ENCODE results near the gene HAPSTR1. TPM values are rescaled to one million over a fixed set of nuclear protein-coding genes. Genes with fewer than 3 reads are reported as not detected.
A peak's percentile ranks its signal among the peaks of the same experiment; 100 is the strongest.

Gene HAPSTR1
- total RNA-seq, 1 donor from 2014 or later, result 143 TPM

DNA sequence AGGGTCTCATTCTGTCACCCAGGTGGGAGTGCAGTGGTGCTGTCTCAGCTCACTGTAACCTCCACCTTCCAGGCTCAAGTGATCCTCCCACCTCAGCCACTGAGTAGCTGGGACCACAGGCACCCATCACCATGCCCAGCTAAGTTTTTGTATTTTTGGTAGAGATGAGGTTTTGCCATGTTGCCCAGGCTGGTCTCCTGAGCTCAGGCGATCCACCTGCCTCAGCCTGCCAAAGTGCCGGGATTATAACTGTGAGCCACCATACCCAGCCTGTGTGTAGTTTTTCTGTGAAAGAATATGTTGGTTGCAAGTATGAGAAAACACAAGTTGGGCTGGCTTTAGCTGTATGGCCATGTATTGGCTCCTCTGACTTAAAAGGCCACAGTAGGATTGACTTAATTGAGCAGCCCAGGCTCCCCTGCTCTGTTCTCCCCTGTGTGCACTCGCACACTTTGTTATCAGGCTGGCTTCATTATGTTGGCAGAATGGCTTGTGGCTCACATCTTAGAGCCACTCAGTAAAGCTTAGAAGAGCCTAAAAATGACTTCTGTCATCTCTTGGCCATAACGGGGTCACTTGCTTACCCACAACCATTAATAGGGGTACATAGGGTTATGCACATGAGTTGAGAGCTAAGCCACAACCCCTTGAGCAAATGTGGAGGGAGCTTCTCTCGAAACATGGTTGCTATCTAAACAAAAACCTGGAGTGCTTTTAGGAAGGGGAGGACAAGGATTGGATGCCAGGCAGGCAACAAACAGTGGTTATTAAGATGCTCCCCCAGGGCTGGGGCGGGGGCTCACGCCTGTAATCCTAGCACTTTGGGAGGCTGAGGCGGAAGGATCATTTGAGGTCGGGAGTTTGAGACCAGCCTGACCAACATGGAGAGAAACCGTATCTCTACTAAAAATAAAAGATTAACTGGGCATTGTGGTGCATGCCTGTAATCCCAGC lies 6.1 kb downstream of the HAPSTR1 start:
- Mint-ChIP-seq H3K36me3 (ENCODE audit: unreplicated experiment) (peaks cover 9% of the 10 kb centered on the region), H3K27ac (ENCODE audit: unreplicated experiment) (peak overlapping the region; percentile 60), H3K9me3 (ENCODE audit: unreplicated experiment) (peaks cover 12% of the 10 kb centered on the region), H3K27me3 (ENCODE audit: unreplicated experiment) (peaks cover 9% of the 10 kb centered on the region), H3K4me3 (ENCODE audit: unreplicated experiment) (peak overlapping the region; percentile 53), H3K4me1 (ENCODE audit: low read depth, unreplicated experiment) (peaks cover 38% of the 10 kb centered on the region)
- TF ChIP-seq, protein P1, sequence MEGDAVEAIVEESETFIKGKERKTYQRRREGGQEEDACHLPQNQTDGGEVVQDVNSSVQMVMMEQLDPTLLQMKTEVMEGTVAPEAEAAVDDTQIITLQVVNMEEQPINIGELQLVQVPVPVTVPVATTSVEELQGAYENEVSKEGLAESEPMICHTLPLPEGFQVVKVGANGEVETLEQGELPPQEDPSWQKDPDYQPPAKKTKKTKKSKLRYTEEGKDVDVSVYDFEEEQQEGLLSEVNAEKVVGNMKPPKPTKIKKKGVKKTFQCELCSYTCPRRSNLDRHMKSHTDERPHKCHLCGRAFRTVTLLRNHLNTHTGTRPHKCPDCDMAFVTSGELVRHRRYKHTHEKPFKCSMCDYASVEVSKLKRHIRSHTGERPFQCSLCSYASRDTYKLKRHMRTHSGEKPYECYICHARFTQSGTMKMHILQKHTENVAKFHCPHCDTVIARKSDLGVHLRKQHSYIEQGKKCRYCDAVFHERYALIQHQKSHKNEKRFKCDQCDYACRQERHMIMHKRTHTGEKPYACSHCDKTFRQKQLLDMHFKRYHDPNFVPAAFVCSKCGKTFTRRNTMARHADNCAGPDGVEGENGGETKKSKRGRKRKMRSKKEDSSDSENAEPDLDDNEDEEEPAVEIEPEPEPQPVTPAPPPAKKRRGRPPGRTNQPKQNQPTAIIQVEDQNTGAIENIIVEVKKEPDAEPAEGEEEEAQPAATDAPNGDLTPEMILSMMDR (IDR thresholded peaks at IDR 0.05; ENCODE audit: partially characterized antibody, unreplicated experiment), result no peak
- DNase-seq, result no peak

DNA sequence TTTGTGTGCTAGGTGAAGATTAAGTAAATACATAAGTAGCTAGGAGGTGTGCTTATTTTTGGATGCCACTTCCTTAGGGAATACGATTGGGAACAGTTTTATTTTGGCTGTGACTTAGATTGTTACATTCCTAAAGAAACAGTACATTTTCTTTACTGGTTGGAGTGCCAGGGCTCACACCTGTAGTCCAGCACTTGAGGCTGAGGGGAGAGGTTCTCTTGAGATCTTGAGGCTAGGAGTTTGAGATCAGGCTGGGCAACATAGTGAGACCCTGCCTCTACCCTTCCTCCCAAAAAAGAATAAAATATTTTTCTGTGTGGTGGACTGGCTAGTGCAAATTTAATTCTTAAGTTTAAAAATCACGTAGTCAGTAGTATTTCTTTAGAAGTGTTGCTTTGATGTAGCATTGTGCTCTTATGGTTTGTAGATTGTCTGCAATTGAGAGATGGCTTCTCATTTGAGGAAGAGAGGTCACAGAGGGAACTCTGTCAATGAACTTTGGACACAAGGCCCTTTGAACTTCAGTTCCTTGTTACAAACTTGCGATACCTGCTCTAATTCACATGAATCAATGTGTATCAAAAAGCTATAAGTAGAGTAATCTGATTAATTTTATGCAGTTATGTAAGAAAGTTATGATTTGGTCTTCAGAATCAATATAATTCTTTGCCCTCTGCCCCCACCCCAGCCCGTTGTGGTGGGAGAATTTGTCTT lies 7.1 kb downstream of the HAPSTR1 start:
- H3K4me3 Mint-ChIP-seq (ENCODE audit: unreplicated experiment), result peak overlapping the region; percentile 38
- TF ChIP-seq, protein P1 (IDR thresholded peaks at IDR 0.05; ENCODE audit: partially characterized antibody, unreplicated experiment), result no peak

DNA sequence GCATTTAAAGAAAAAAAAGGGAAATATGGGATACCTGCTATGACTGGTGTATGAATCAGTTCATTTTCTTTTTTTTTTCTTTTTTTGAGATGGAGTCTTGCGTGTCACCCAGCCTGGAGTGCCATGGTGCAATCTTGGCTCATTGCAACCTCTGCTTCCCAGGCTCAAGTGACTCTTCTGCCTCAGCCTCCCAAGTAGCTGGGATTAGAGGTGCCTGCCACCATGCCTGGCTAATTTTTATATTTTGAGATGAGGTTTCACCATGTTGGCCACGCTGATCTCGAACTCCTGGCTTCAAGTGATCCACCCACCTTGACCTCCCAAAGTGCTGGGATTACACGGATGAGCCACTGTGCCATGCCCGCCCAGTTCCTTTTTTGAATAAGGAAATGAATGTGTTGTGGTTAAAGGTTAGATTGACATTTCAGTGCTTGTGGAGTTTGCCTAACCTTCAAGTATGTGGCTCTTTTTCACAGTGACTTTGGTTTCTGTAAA lies 7.7 kb downstream of the HAPSTR1 start:
- H3K4me3 Mint-ChIP-seq (ENCODE audit: unreplicated experiment), result no peak overlapping the region
- DNase-seq, result no peak
- peaks cover 2% of the 10 kb centered on the region for H3K9me3 Mint-ChIP-seq (ENCODE audit: unreplicated experiment)
- TF ChIP-seq, protein P1 (IDR thresholded peaks at IDR 0.05; ENCODE audit: partially characterized antibody, unreplicated experiment), result no peak
- no peak overlapping the region for H3K27ac Mint-ChIP-seq (ENCODE audit: unreplicated experiment)
- H3K27me3 Mint-ChIP-seq (ENCODE audit: unreplicated experiment), result peaks cover 2% of the 10 kb centered on the region
- H3K36me3 Mint-ChIP-seq (ENCODE audit: unreplicated experiment), result no peaks in the 10 kb centered on the region
- H3K4me1 Mint-ChIP-seq (ENCODE audit: low read depth, unreplicated experiment), result peaks cover 43% of the 10 kb centered on the region

More for the DNA sequence above, 7.1 kb downstream of the HAPSTR1 start:
- no peak for DNase-seq
- H3K36me3 Mint-ChIP-seq (ENCODE audit: unreplicated experiment), result peaks cover 3% of the 10 kb centered on the region
- H3K4me1 Mint-ChIP-seq (ENCODE audit: low read depth, unreplicated experiment), result peaks cover 40% of the 10 kb centered on the region
- H3K27ac Mint-ChIP-seq (ENCODE audit: unreplicated experiment), result no peak overlapping the region
- H3K9me3 Mint-ChIP-seq (ENCODE audit: unreplicated experiment), result peaks cover 3% of the 10 kb centered on the region
- H3K27me3 Mint-ChIP-seq (ENCODE audit: unreplicated experiment), result peaks cover 2% of the 10 kb centered on the region

DNA sequence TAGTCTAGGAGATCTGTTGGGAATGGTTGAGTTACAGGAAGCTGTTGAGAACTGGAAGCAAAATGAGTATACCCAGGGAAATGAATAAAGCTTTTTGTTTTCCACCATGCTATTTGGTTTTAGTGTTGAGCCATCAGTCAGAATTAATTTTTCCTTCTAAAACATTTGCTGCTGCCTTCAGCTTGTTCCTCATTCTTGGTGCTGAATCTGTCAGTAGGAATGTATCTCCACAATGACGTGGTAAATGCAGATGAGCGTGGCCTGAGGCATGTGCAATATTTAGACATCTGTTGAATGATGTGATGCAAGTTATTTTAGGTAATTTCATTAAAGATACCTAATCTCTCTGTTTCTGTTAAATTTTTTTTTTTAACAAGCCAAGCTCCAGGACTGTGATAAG lies 10.9 kb downstream of the HAPSTR1 start:
- Mint-ChIP-seq H3K27me3 (ENCODE audit: unreplicated experiment) (peaks cover 2% of the 10 kb centered on the region), H3K36me3 (ENCODE audit: unreplicated experiment) (no peaks in the 10 kb centered on the region), H3K27ac (ENCODE audit: unreplicated experiment) (no peak overlapping the region), H3K4me3 (ENCODE audit: unreplicated experiment) (no peak overlapping the region), H3K9me3 (ENCODE audit: unreplicated experiment) (peaks cover 2% of the 10 kb centered on the region), H3K4me1 (ENCODE audit: low read depth, unreplicated experiment) (peaks cover 42% of the 10 kb centered on the region)
- no peak for DNase-seq
- TF ChIP-seq, protein P1 (IDR thresholded peaks at IDR 0.05; ENCODE audit: partially characterized antibody, unreplicated experiment), result no peak

Data from glutamatergic neuron (in vitro differentiated cells).